Renal cortical epithelial cell (primary cell): ENCODE data around the gene AGAP1. TPM values are rescaled to one million over a fixed set of nuclear protein-coding genes. Genes with fewer than 3 reads are reported as not detected.

ENCODE experiments used
- DNase-seq: peaks from one replicate; pipeline ENCODE4 v3.0.0-alpha.2; 2011; ENCODE audit warnings: low read depth
- total RNA-seq: library from RNA; depleted of rRNA; stranded (reverse); fragments of >200 nt; gene quantifications from 2 replicates; pipeline ENCODE4 v1.2.3, GENCODE V29; 2014

AGAP1 gene
- total RNA-seq, 1 donor from 2014 or later, result 17.6 TPM

DNA sequence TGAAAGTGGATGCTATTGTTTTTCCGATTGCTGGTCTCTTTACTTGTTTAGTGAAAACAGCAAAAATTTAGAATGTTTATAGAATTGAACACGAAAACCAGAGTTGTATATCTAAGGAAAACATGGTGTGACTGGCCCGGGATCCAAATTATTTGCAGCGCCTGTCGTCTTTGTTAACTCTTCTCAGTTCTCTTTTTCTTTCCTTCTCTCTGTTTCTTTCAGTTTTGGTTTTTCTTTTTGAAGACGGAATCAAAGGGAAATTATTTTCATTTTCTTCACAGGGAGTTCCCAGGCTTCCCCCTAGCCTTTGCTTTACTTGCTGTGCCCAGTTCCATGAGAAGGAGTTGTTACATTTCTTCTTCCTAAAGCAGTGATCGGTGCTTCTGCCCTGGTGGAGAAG, 76.0 kb downstream of the AGAP1 start:
- no peak for DNase-seq

DNA sequence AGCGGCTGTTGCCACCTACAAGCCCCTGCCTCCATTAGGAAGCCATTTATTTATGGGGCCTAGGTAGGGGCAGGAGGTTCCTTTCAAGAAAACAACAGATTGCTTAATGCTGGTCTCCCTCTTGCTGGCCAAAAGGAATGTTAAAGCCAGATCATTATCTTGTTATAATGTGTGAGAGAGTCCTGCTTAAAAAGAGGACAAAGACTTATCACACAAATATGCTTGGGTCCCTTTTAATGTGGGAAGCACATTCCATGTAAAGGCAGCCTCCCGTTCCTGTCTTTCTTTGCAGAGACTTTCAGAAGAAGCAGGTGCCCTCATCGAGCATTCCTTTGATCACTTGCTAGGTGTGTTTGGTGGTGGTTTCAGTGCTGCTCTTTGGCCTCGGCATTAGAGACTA, 76.4 kb downstream of the AGAP1 start:
- peak; percentile 68 for DNase-seq

DNA sequence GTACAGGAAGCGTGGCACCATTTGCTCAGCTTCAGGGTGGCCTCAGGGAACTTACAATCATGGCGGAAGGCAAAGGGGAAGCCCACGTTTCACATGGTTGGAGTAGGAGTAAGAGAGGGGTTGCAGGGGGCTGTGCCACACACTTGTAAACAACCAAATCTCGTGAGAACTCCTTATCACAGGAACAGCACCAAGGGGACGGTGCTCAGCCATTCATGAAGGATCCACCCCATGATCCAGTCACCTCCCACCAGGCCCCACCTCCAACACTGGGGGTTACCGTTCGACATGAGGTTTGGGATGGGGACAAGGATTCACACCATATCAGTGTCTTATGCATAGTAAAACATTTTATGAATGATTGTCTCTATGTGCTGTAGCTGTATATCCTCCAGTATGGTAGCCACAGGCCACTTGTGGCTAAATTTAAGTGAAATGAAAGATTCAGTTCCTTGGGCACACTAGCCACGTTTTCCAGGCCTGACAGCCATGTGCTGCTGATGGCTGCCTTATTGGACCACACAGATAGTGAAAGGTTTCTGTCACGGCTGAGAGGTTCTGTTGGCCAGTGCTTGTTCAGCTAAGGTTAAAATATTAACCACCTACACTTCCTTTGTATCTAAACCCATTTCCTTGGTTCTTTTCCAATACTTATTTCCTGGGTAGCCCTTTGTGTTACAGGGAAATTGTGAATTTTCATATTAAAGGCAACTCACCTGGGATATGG, 77.3 kb downstream of the AGAP1 start:
- peak; percentile 88 for DNase-seq

DNA sequence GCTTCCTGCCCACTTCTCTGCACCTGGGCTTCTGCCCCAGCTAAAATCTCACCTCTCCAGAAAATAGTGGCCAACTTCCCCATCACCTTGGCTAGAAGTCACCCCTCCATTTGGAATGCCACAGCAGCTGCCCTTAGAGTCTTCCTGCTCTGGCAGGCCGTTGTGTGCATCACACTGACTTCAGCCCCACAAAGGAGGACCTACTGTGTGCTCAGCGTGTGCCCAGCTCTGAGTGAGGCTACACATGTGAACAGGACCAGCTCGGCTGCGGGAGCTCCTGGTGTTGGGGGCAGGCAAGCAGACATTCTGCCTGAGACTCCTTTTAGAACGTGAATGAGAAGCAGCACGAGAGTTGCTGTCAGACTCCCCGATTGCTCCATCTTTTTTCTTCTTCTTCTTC, 78.7 kb downstream of the AGAP1 start:
- DNase-seq, result no peak

DNA sequence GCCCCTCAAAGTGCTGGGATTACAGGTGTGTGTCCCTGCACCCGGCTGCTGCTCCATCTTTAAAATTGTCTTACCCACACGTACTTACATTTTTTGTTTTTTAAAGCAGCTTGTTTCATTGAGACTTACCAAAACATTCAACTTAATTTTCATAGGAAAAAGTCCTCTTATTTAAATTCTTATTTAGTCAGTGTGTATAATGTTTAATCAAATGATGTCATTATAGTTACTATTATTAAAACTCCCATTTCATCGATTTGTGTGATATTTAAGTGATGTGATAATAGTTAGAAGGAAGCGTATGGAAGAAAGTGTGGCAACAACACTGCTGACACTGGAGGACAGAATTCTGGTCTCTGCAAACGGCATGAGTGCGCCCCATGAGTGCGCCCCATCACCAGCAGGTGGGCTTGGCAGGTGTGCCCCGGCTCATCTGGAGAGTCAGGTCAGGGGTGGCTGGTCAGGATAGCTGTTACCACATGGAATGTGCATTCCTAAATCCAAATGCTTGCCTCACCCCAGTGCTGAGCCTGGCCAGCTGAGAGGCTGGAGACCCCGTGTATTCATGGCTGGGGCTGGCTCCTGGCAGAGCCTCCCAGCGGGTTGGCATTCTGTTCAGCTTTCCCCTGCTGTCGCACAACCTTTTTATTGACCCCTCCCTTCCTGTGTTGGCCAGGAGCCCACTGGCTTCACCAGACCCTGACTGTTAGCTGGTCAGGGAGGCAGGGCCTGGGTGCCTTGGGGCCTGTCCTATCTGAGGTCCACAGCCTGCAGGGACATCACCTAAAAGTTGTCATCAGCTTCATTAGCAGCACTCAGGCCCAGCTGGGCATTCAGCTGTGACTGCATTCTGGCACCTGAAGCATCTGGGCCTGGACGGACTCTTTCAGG, 79.7 kb downstream of the AGAP1 start:
- peak; percentile 58 for DNase-seq

DNA sequence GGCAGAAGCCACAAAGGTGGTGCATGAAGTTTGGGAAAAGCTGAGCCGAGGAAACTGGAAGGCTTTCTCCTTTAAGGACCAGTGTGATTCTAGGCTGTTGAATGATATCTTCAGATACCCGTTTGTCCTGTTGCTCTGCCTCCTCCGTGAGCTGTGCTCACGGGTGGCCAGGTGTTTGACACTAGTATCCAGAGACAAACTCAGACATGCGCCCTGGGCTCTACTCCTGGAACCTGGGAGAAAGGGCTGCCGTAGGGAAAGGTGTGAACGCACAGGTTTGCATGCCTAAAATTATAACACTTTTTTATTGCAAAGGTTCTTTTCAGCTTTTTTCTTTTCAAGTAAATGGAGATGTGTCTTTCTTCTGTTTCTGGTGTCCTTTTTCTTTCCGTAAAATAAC, 81.6 kb downstream of the AGAP1 start:
- no peak for DNase-seq

DNA sequence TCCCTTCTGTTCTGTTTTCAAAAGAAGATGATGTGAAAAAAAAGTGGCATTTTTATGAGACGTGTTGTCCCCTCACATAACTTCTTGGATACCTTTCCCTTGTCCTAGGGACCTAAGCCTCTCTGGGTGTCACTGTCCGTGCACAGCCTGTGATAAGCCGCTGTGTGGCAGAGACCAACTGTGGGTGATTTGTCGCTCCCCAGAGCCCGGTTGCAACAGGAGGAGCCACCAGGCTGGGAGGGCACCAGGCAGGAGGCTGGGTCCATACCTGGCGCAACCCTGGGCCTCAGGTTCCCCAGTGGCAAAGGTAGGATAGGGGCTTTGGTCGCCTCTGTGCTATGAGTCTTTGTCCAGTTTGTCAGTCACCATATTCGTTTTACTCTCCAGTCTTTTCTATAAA, 82.1 kb downstream of the AGAP1 start:
- DNase-seq, result no peak

DNA sequence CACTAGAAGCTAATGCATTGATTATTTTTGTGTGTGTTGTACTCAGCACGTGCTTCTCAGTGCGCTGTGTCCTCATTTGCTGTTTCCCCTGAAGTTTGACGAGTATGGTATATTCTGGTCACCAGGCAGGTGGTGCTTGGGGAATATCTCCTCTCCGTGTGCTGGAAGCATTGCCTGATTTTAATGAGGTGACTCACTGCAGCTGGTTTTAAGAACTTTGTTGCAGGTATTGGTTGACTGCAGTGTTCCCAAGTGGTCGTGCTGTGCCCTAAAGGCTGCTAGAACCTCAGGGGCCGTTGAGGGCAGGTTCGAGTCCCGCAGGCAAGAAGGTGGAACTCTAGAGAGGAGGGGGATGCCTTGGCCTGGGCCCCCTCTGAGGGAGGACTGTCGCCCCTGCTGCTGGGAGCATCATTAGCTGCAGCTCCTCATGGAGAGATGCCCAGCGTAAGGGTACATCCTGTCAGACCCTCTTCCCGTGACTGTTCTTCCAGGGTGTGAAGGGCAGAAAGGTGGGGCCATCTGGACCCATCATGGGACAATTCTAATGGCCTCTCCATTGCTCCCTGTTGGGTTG, 82.6 kb downstream of the AGAP1 start:
- peak; percentile 53 for DNase-seq

DNA sequence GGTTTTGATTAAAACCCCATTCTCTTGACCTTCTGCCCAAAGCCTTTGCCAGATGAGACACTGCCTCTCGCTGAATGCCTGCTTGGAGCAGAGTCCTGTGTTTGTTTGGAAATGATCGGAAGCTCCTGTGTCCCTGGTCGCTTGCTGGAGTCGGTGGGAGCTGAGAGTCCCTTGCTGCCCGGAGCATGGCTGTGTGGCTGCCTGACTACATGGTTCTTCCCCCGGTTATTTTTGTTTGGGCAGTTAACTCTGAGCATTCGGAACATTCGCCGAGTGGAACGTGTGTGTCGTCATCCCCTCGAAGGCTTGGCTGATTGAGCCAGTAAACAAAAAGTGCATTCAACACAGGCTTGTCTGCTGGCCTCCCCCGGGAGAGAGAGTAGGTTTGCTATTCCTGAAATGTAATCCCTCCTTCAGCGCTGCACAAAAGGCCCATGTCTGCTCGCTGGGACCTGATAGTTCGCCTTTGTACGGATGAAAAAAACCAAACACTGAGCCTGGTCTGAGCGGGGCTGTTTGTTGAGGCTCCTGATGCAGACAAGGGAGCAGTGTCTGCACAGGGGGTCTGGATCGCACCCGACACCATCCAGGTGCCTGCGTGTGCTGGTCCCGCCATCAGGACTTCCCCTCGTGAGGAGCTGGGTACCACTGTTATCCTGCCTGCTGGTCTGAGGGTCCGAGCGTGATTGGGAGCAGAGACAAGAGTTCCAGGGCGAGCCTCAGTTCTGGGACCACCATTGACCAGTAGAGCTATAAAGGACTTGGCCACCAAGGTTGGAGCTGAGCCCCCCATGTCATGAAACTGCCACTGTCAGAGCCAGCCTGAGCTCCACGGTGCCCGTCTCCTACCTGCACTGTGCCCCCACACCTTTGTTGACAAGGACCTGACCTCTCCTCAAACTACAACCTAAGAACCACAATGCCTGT, 83.8 kb downstream of the AGAP1 start:
- peak; percentile 47 for DNase-seq

DNA sequence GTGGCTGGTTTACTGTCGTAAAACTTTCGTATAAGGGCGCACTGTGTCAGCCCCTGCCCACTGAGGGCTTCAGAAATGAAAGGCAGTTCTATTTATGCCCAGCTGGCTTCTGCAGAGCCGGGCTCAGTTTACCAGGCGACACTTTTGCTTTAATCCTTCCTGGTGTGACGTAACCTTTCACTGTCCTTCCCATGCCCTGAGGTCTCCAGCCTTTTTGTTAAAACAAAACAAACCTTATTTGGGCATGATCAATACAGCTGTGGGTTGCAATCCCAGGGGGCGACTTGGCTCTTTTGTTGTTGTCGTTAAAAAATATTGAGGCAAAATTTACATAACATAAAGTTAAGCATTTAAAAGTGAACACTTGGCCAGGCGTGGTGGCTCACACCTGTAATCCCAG, 85.3 kb downstream of the AGAP1 start:
- no peak for DNase-seq

DNA sequence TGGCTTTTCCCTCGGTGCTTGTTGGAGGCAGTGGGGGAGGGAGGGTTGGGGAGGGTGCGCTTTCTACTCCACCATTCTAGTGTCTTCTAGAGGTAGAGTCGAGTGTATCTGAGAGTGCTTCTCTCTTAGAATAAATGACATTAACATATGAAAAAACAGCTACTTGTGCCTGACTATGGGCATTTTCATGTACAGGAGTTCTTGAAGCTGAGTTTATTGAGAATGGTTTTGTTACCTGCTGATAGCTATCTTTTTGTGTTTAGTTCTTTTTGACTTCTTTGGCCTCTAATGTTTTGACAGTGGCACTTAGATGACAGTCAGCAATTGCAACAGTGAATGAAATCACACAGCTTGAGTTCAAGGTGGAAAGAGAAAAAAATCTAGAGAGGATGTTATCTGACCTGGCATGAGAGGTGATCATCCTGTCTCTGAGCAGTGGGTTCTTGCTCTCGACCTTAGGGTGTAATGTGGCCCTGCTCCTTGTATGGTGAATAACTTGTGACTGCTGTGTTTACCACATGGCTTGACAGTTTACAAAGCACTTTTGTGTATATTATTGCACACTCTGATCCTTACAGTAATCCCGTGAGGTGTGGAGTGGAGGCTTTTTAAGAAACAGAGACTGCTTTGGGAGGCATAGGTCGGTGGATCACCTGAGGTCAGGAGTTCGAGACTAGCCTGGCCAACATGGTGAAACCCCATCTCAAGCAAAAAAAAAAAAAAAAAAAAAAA, 86.7 kb downstream of the AGAP1 start:
- no peak for DNase-seq

DNA sequence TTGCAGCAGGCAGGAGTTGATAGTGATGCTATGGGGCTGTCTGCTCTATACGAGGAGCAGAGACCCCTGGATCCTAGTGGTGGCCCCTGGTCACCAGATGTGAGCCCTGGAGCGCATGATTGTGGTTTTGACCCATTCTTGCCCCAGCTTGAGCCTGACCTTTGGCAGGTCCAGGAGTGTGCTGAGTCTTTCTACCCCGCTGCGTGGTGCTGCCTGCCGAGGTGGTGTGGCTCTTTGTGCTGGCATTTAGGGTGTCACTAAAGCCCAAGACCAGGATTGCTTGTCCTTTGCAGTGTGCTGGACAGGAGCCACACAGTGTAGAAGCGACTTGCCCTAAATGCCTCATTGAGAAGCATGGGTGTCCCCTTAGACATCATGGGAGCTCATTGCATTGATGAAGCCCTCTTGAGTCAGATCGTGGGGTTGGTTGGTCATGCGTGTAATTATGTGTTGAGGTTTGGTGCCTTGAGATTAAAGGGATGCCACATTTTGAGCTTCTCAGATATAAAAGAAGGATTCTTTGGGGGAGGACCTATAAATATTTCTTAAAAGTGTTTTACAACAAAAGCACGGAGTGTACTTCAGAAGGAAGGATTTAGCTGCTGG, 88.3 kb downstream of the AGAP1 start:
- peak; percentile 41 for DNase-seq

DNA sequence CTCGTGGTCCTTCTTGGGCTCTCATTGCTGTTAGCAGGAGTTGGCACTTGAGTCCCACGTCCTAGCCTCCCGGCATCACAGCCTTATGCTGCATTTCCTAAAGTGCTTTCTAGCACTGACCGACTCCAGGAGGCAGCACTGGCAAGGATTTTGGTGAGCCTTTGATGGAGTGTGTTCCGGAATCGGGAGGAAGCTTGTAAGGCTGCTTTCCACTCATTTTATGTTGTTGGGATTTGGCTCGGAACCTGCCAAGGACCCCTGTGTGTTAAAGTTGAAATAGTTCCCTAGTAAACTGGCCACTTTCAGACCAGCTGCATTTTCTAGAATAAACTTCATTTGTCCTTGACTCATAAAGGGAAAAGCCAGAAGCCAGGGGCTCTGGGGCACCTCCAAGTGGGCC, 88.9 kb downstream of the AGAP1 start:
- DNase-seq, result no peak

DNA sequence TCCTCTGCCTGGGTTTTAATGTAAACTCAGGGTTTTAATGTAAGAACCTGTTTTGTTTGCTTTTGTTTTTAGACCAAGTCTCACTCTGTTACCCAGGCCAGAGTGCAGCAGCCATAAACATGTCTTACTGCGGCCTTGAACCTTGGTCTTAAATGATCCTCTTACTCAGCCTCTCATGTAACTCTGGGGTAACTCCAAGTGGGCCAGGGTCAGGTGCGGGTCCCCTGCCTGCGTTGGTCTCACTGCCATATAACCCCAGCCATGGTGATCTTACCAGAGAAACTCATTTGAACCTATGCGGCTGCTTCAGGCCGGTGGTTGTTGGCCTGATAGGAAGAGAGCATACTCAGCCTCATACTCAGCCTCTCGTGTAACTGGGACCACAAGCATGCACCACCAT, 89.3 kb downstream of the AGAP1 start:
- no peak for DNase-seq

DNA sequence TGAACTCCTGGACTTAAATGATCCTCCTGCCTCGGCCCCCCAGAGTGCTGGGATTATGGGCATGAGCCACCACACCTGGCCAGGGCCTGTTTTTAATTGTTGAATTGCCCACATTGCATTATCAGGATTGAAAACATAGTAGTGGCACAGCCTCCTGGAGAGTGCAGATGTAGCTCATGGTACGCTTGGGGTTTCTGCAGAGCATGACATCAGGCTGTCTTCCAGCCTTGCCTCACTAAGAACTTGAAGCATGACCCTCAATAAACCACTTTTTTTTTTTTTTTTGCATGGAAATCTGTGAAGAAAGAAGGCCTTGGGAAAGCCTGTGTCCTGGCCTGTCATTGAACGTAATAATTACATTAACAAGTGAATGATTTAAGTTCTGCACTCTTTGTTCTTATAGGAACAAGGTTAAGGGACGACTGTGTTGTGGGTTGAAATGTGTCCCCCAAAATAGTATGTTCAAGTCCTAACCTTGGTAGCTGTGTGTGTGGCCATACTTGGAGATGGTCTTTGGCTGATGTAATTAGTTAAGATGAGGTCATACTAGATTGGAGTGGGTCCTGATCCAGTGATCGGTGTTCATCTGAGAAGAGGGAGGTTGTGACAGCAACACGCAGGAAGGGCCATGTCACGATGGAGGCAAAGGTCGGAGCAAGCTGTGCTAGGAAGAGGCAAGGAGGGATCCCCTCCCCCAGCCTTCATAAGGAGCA, 90.2 kb downstream of the AGAP1 start:
- no peak for DNase-seq

DNA sequence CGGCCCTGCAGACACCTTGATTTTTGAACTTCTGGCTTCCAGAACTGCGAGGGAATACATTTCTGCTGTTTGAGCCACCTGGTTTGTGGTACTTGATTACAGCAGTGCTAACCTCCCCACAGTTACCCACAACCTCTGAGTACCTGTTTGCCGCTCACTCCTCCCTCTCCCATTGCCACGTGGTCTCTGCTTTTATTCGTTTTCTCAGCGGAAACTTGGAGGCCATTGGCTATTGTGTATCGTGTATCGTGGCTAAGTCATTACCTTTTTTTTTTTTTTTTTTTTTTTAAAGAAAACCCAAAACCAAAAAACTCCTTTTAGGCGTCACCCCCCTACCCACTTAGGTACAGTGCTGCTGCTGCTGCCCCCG, 90.8 kb downstream of the AGAP1 start:
- DNase-seq, result no peak

DNA sequence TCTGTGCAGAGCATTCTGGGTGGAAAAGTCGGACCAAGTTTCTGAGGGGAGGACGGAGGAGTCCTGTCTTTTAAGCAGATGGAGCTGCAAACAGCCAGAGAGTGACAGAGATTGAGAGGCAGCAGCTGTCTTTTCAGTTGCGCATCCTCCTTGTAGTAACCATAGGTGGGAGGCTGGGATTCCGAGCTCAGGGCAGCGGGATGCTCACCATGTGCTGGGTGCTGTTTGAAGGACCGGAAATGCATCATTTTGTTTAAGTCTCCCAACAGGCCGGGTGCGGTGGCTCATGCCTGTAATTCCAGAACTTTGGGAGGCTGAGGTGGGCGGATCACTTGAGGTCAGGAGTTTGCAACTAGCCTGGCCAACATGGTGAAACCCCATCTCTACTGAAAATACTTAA, 93.4 kb downstream of the AGAP1 start:
- no peak for DNase-seq

DNA sequence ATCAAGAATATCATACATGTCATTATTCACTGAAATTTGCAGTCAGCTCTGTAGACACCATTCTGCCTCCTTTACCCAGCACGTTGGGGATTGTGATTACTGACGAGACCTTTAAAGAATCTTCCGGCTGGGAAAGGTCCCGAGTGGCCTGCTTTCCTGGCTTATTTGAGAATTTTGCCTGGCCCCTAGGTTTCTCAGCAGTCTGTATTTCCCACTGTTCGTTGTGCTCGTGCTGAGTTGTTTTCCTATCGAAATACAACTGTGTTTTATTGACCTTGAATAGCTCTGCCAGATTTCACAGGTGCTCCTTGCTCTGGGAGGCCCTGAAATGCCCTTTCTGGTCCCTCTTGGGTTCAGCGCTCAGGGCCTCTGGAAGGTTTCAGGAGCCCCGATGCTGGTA, 94.9 kb downstream of the AGAP1 start:
- no peak for DNase-seq

DNA sequence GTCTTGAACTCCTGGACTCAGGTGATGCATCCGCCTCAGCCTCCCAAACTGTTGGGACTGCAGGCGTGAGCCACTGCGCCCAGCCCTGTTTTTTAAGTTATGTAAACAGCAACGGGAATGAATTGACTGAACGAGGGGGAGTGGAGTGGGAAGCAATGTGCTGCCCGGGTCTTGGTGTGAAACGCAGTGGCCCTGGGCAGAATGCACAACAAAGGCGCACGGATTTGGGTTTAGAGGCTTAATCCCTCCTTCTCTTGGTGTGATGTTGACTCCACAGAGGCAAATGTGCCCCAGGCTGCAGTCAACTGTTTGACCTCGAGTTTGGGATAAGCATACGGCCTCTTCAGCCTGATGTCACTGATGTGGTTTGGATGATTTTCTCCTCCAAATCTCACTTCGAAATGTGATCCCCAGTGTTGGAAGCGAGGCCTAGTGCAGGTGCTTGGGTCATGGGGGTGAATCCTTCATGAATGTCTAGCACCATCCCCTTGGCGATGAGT, 97.4 kb downstream of the AGAP1 start:
- DNase-seq, result no peak

DNA sequence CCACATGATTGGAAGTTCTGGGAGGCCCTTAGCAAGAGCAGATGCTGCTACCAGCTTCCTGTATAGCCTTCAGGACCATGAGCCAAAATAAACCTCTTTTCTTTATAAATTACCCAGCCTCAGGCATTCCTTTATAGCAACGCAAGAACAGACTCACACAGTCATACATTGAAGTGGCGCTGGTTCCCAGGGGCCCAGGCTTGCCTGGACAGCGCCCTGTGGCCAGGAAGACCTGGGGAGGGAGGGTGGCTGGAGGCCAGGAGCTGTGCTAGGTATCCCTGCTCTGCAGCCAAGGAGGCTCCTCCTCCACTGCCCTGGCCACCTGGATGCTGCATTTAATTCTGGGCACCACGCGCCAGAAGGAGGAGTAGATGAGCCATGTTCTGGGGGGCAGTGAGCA, 98.1 kb downstream of the AGAP1 start:
- no peak for DNase-seq
